GM06990 (cell line): ENCODE results near the gene GRK3.
"Not testable (repeated sequence)": the region's sequence is repeated elsewhere in the genome, so short reads cannot be mapped to it uniquely, and the experiment has no call there.

Experiments used
- DNase-seq: peaks from one replicate; pipeline ENCODE4 v3.0.0-alpha.2; 2011; ENCODE audit not compliant: insufficient read length; ENCODE audit errors: extremely low read depth
- H3K27me3 ChIP-seq: replicated peaks from 2 replicates; pipeline ENCODE4 v1.6.0; 2011; ENCODE audit warnings: low read length; ENCODE audit not compliant: control insufficient read depth, insufficient read depth
- H3K36me3 ChIP-seq: 2 replicates; pipeline ENCODE4 v1.5.1; 2011; ENCODE audit warnings: low read length; ENCODE audit not compliant: control insufficient read depth, insufficient read depth
- H3K4me3 ChIP-seq: replicated peaks from 2 replicates; pipeline ENCODE4 v1.5.1; 2011; ENCODE audit warnings: low read depth, mild to moderate bottlenecking, control low read depth, low read length
- TF ChIP-seq, protein P1 (sequence below): IDR thresholded peaks from 2 replicates; pipeline ENCODE4 v1.5.1; 2011; ENCODE audit warnings: low read length, control low read depth, mild to moderate bottlenecking, inconsistent platforms; ENCODE audit not compliant: insufficient read depth, poor library complexity, severe bottlenecking

GRK3 gene

GRCh38 chr22:25602445-25602844 is 38.0 kb downstream of the GRK3 start:
- no peaks in the 10 kb centered on the region for H3K36me3 ChIP-seq
- TF ChIP-seq, protein P1, sequence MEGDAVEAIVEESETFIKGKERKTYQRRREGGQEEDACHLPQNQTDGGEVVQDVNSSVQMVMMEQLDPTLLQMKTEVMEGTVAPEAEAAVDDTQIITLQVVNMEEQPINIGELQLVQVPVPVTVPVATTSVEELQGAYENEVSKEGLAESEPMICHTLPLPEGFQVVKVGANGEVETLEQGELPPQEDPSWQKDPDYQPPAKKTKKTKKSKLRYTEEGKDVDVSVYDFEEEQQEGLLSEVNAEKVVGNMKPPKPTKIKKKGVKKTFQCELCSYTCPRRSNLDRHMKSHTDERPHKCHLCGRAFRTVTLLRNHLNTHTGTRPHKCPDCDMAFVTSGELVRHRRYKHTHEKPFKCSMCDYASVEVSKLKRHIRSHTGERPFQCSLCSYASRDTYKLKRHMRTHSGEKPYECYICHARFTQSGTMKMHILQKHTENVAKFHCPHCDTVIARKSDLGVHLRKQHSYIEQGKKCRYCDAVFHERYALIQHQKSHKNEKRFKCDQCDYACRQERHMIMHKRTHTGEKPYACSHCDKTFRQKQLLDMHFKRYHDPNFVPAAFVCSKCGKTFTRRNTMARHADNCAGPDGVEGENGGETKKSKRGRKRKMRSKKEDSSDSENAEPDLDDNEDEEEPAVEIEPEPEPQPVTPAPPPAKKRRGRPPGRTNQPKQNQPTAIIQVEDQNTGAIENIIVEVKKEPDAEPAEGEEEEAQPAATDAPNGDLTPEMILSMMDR, result no peak
- H3K27me3 ChIP-seq, result no peaks in the 10 kb centered on the region
- H3K4me3 ChIP-seq, result no peak overlapping the region
- no peak for DNase-seq

DNA sequence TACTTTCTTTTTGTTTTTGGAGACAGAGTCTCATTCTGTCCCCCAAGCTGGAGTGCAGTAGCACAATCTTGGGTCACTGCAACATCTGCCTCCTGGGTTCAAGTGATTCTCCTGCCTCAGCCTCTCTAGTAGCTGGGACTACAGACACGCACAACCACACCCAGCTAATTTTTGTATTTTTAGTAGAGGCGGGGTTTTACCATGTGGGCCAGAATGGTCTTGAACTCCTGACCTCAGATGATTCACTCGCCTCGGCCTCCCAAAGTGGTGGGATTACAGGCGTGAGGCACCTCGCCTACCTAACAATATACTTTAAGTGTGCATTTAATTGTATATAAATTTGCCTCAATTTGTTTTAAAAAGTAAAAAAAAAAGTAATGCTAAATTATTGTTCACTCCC is 38.4 kb downstream of the GRK3 start:
- Histone ChIP-seq H3K4me3 (no peak overlapping the region), H3K36me3 (no peaks in the 10 kb centered on the region), H3K27me3 (no peaks in the 10 kb centered on the region)
- TF ChIP-seq, protein P1, result no peak
- no peak for DNase-seq

GRCh38 chr22:25605146-25605545 is 40.7 kb downstream of the GRK3 start:
- H3K36me3 ChIP-seq, H3K4me3 ChIP-seq, H3K27me3 ChIP-seq, DNase-seq: not testable (repeated sequence)

- H3K4me3 ChIP-seq, H3K27me3 ChIP-seq, H3K36me3 ChIP-seq: not testable (repeated sequence)
These were observed 41.1 kb downstream of the GRK3 start for GRCh38 chr22:25605565-25605964.

GRCh38 chr22:25611284-25611683 is 46.8 kb downstream of the GRK3 start:
- not testable (repeated sequence) for H3K27me3 ChIP-seq

More at GRCh38 chr22:25605565-25605964, 41.1 kb downstream of the GRK3 start:
- not testable (repeated sequence) for DNase-seq

GRCh38 chr22:25613131-25613530 is 48.7 kb downstream of the GRK3 start:
- DNase-seq, H3K27me3 ChIP-seq, H3K36me3 ChIP-seq, H3K4me3 ChIP-seq: not testable (repeated sequence)

More at GRCh38 chr22:25611284-25611683, 46.8 kb downstream of the GRK3 start:
- not testable (repeated sequence) for DNase-seq, H3K4me3 ChIP-seq, H3K36me3 ChIP-seq

DNA sequence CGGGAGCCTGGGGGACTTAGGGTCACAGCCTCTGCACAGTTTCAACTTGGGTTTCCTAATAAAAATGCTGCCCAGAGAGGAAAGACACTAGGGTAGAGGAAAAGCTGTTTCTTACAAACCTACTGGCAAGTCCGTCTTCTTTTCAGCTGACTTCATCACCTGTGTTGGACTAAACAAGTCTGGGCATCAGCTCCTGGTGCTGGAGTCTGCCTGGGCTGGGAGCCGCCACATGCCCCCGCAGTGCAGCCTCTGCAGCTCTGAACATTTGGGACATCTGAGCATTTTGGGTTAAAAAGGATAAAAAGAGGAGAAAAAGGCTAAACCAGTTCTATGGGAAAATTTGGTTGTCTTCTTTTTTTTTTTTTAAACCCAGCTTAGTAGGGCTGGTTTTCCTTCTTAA is 49.1 kb downstream of the GRK3 start:
- H3K27me3 ChIP-seq, DNase-seq, H3K4me3 ChIP-seq, H3K36me3 ChIP-seq: not testable (repeated sequence)

- not testable (repeated sequence) for DNase-seq, H3K36me3 ChIP-seq, H3K27me3 ChIP-seq, H3K4me3 ChIP-seq
These were observed 50.3 kb downstream of the GRK3 start for GRCh38 chr22:25614791-25615190.

- DNase-seq, result no peak
- Histone ChIP-seq H3K36me3 (no peaks in the 10 kb centered on the region; the same call in 1 of the 2 replicates), H3K27me3 (no peaks in the 10 kb centered on the region), H3K4me3 (no peak overlapping the region)
- TF ChIP-seq, protein P1, result no peak
These were observed 57.5 kb downstream of the GRK3 start for GRCh38 chr22:25621986-25622385.
